ENCODE results near the gene MRGPRF. TPM values are rescaled to one million over a fixed set of nuclear protein-coding genes. Genes with fewer than 3 reads are reported as not detected.

MRGPRF gene
- total and polyA plus RNA-seq, 8 donors: 6.7 to 123 (median 20.8) TPM

DNA sequence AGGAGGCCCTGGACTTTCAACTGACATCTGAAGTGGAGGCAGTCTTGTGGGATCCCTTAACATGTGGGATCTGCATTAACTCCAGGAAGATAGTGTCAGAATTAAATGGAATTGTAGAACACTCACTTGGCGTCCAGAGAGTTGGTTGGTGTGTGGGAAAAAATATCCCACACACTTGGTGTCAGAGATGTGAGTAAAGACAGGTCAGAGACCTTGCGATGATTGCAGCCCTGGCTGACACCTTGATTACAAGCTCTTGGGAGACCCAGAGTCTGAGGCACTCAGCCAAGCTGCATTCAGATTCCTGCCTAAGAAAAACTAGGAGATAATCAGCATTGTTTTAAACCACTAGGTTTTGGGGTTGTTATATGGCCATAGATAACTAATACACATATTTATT lies 28.5 kb upstream of the MRGPRF start:
- no peaks in the 10 kb centered on the region for H3K36me3 ChIP-seq
- intact Hi-C loops (cut with DNase I; ENCODE audit: low total_unique reads): no loop called here
- no peak for DNase-seq
- no peak overlapping the region for H3K4me3 ChIP-seq
- no peak overlapping the region for H3K27ac ChIP-seq
- WGBS, 5 donors: 65 to 80% (median 72%) methylated on average over 2 of the region's 2 CpGs
- peaks cover 0 to 12% (median 6%) of the 10 kb centered on the region in 4 donors for H3K4me1 ChIP-seq
- TF ChIP-seq, protein P1, sequence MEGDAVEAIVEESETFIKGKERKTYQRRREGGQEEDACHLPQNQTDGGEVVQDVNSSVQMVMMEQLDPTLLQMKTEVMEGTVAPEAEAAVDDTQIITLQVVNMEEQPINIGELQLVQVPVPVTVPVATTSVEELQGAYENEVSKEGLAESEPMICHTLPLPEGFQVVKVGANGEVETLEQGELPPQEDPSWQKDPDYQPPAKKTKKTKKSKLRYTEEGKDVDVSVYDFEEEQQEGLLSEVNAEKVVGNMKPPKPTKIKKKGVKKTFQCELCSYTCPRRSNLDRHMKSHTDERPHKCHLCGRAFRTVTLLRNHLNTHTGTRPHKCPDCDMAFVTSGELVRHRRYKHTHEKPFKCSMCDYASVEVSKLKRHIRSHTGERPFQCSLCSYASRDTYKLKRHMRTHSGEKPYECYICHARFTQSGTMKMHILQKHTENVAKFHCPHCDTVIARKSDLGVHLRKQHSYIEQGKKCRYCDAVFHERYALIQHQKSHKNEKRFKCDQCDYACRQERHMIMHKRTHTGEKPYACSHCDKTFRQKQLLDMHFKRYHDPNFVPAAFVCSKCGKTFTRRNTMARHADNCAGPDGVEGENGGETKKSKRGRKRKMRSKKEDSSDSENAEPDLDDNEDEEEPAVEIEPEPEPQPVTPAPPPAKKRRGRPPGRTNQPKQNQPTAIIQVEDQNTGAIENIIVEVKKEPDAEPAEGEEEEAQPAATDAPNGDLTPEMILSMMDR (IDR thresholded peaks at IDR 0.05): no peak
- TF ChIP-seq POLR2AphosphoS5 (IDR thresholded peaks at IDR 0.05) (no peak), EP300 (IDR thresholded peaks at IDR 0.05) (no peak), POLR2A (IDR thresholded peaks at IDR 0.05) (no peak)
- H3K27me3 ChIP-seq: no peaks in the 10 kb centered on the region
- H3K9me3 ChIP-seq: no peaks in the 10 kb centered on the region

DNA sequence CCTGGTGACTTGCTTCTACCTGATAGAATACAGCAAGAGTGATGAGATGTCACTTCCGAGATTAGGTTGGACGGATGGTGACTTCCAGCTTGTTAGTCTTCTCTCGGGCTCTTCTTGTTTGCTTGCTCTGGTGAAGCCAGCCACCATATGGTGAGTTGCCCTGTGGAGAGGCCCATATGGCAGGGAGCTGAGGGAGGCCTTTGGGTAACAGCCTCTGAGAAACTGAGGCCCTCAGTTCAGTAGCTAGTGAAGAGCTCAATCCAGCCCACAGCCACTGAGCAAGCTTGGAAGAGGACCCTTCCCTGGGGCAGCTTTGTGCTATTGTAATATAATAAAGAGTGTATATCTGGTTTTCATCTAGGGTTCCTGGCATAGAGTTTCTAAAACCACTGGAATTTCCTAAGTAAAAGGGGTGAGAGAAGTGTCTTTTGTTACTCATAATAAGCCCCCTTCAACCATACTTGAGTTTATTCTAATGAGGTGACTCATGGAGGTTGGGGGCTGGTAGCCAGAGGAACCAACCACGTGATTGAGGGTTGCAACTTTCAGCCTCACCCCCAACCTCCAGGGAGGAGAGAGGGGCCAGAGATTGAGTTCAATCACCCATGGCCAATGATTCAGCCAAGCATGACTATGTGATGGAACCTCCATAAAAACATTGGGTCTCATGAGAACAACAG lies 27.7 kb upstream of the MRGPRF start:
- Histone ChIP-seq H3K9me3 (no peaks in the 10 kb centered on the region), H3K4me1 (peaks cover 0 to 17% (median 8%) of the 10 kb centered on the region in 4 donors), H3K27ac (no peak overlapping the region), H3K4me3 (no peak overlapping the region), H3K36me3 (no peaks in the 10 kb centered on the region), H3K27me3 (peaks cover 0 to 5% (median 0%) of the 10 kb centered on the region in 3 donors)
- intact Hi-C loops (cut with DNase I; ENCODE audit: low total_unique reads): no loop called here
- 71 to 84% (median 74%) methylated on average over 4 of the region's 4 CpGs for WGBS, 5 donors
- no peak for DNase-seq
- TF ChIP-seq POLR2AphosphoS5 (IDR thresholded peaks at IDR 0.05) (no peak), POLR2A (IDR thresholded peaks at IDR 0.05) (no peak), EP300 (IDR thresholded peaks at IDR 0.05) (no peak)
- TF ChIP-seq, protein P1 (IDR thresholded peaks at IDR 0.05): no peak

DNA sequence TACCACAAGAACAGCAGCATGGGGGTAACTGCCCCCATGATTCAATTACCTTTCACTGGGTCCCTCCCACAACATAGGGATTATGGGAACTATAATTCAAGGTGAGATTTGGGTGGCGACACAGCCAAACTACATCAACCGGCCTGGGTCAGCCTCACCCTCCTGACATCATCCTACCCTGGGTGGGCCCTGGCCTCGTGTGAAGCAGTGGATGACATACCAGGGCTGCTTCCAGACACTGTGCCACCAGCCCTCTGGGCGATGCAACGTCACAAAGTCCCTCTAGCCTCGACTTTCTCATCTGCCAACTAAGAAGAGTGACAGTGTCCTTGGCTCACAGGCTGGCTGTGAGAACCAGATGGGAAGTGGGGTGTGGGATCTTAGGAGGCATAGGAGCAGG lies 27.0 kb upstream of the MRGPRF start:
- Histone ChIP-seq H3K36me3 (no peaks in the 10 kb centered on the region), H3K9me3 (no peaks in the 10 kb centered on the region), H3K27me3 (peaks cover 0 to 8% (median 0%) of the 10 kb centered on the region in 3 donors), H3K27ac (no peak overlapping the region), H3K4me1 (peaks cover 0 to 24% (median 11%) of the 10 kb centered on the region in 4 donors), H3K4me3 (no peak overlapping the region)
- DNase-seq: no peak
- 81 to 100% (median 86%) methylated on average over 2 to 6 of the region's 6 CpGs for WGBS, 5 donors
- TF ChIP-seq, protein P1 (IDR thresholded peaks at IDR 0.05): no peak
- intact Hi-C loops (cut with DNase I; ENCODE audit: low total_unique reads): no loop called here

DNA sequence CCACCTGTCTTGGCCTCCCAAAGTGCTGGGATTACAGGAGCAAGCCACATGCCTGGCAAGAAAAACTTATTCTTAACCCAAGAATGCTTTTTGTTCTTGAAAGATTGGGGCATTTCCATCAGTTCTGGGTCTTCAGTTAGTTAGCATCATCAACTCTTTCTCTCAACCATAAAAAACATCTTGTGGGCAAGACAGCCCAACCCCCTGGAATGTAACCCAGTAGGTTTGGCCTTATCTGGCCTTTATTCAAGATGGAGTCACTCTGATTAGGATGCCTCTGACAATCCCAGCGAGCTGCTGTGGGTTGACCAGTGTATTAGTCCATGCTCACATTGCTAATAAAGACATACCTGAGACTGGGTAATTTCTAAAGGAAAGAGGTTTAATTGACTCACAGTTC lies 26.5 kb upstream of the MRGPRF start:
- no peaks in the 10 kb centered on the region for H3K9me3 ChIP-seq
- TF ChIP-seq EP300 (IDR thresholded peaks at IDR 0.05) (no peak), POLR2A (IDR thresholded peaks at IDR 0.05) (no peak)
- no peaks in the 10 kb centered on the region for H3K36me3 ChIP-seq
- H3K4me3 ChIP-seq: no peak overlapping the region
- peaks cover 0 to 20% (median 9%) of the 10 kb centered on the region in 4 donors for H3K4me1 ChIP-seq
- intact Hi-C loops (cut with DNase I; ENCODE audit: low total_unique reads): no loop called here
- H3K27ac ChIP-seq: no peak overlapping the region
- H3K27me3 ChIP-seq: peaks cover 0 to 8% (median 0%) of the 10 kb centered on the region in 3 donors
- WGBS, 5 donors: 62 to 78% (median 70%) methylated on average over 1 of the region's 1 CpG
- DNase-seq: no peak

DNA sequence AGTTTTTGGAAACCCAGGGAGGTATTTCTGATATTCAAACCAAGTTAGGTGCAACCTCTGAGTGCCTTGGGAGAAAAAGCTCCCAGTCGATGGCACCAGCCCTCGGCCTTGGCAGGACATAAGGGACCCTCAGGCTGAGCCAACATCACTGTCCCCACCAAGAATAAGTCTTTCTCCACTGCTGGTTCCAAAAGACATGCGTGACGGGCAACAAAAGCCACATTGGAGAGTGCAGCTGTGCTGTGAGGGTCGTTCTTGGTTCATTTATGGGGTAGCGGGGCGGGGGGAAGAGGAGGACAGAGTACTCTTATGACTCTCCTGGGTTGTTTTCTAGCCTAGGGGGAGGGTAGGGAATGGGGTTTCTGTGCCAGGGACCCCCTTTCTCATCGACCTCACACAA lies 24.5 kb upstream of the MRGPRF start:
- no peak for DNase-seq
- no peaks in the 10 kb centered on the region for H3K36me3 ChIP-seq
- peak overlapping the region in 1 of 5 donors; percentile 24 for H3K27ac ChIP-seq
- whole genome bisulfite sequencing, 5 donors: 77 to 89% (median 82%) methylated on average over 8 of the region's 8 CpGs
- TF ChIP-seq EP300 (IDR thresholded peaks at IDR 0.05) (no peak), POLR2AphosphoS5 (IDR thresholded peaks at IDR 0.05) (no peak), POLR2A (IDR thresholded peaks at IDR 0.05) (no peak)
- TF ChIP-seq, protein P1 (IDR thresholded peaks at IDR 0.05): no peak
- peaks cover 0 to 12% (median 4%) of the 10 kb centered on the region in 4 donors for H3K4me1 ChIP-seq
- H3K27me3 ChIP-seq: peaks cover 0 to 12% (median 0%) of the 10 kb centered on the region in 3 donors
- intact Hi-C loops (cut with DNase I; ENCODE audit: low total_unique reads): no loop called here
- no peak overlapping the region for H3K4me3 ChIP-seq
- no peaks in the 10 kb centered on the region for H3K9me3 ChIP-seq
